GM19468 (cell line): Measurements from ENCODE around the gene IFITM10.

Experiments
- ATAC-seq: cut with Tn5 transposase; IDR thresholded peaks from one replicate; pipeline ENCODE4 v1.9.1; 2021; ENCODE audit warnings: mild to moderate bottlenecking, moderate library complexity, moderate number of reproducible peaks; ENCODE audit not compliant: unreplicated experiment; ENCODE audit errors: extremely low read depth

IFITM10 gene

DNA sequence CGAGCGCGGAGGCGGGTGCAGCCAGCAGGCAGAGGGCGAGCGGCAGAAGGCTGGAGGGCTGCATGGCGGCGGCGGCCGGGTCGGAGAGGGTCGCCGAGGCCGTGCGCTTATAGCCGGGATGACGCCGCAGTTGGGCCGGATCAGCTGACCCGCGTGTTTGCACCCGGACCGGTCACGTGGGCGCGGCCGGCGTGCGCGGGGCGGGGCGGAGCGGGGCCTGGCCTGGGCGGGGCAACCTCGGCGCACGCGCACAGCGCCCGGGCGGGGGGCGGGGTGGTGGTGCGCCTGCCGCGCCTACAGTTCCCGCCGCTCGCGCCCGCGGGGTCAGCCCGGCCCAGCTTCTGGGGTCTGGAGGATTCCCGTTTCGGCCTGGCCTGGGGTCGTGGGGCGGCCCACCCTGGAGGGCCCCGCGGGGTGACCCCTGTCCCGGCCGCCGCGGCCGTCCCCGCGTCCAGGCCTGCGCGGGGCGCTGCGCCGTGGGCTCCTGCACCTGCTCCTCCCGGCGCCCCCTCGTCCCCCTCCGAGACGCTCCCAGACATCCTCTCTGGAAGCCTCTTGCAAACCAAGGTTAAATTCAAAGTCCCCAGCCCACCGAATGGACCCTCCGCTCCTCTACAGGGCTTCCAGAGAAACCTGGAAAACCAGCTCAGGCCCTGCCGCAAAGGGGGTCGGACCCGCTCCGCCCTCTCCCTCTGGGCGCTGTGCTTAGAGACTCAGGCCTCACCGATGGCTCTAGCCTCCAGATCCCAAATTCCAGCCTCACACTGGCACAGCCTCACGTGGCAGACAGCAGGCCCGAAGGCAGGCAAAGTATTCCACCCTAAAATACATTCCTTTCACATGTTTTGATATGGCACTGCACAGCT, 13.6 kb upstream of the IFITM10 start, which contains the start of gene CTSD:
Gene CTSD, minus strand, starts transcription at position 132 of the 866 bp plus-strand sequence. Its CDS starts 68 bp downstream, at position 64.
- ATAC-seq = peak; percentile 42

GRCh38 chr11:1763336-1763795, 13.0 kb upstream of the IFITM10 start:
- no peak for ATAC-seq

- ATAC-seq = no peak
These were observed 12.3 kb upstream of the IFITM10 start for GRCh38 chr11:1762537-1763302.

DNA sequence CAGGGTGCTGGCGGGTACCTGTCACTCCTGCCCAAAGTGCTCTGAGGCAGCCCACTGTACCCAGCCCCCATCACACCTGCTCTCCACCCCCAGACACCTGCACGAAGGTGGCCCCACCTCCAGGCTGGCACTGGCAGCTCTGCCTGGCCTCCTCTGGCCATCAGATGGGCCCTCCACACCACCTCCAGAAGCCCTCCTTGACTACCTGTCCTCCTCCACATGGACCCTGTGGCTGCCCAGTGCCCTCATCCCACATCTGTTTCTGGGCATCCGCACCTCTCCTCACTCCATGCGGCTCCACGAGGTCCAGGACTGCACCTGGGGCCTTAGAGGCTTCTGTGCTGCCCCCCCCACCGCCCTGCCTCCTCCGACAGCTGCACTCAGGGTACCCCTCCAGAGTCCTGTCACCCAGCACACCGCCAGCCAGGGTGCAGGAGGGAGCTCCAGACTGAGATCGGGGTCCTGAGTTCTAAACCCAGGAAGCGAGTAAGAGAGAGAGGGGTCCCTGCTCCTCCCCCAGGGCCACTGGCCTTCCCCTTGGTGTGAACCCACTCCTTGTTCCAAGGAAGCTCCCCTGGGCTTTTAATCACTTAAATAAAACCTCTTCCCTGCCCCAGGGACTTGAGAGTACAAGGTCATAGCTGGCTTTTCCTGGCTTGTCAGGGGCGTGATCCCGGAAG, 11.6 kb upstream of the IFITM10 start:
- no peak for ATAC-seq

DNA sequence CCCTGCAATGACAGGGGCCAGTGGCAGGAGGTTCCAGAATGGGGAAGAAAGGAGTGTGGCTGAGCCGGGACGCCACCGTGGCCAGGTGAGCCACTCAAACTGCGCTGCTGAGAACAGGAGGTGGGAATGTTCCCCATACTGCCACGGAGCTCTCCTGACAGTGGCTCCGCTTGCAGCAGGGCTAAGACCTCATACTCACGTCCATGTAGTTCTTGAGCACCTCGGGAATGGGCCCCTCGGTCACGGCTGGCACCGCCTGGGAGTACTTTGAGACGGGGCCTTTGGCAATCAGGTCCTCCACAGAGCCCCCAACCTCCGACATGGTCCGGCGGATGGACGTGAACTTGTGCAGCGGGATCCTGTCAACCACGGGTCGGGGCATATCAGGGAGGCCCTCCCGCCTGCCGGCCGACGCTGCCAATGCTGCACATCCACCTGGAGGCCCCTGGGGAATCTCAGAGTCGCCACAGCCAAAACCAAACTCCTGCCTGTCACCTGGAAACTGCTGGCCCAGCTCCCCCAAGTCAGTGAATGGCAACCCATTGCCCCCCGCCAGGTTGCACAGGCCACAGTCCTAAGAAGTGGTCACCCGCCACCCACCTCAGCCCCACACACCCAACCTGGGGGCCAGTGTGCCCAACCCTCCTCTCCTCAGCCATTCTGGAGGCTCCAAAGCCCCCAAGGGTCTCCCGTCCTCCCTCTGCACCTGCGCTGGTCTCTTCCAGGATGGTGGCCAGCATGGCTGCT, 10.9 kb upstream of the IFITM10 start:
- no peak for ATAC-seq

DNA sequence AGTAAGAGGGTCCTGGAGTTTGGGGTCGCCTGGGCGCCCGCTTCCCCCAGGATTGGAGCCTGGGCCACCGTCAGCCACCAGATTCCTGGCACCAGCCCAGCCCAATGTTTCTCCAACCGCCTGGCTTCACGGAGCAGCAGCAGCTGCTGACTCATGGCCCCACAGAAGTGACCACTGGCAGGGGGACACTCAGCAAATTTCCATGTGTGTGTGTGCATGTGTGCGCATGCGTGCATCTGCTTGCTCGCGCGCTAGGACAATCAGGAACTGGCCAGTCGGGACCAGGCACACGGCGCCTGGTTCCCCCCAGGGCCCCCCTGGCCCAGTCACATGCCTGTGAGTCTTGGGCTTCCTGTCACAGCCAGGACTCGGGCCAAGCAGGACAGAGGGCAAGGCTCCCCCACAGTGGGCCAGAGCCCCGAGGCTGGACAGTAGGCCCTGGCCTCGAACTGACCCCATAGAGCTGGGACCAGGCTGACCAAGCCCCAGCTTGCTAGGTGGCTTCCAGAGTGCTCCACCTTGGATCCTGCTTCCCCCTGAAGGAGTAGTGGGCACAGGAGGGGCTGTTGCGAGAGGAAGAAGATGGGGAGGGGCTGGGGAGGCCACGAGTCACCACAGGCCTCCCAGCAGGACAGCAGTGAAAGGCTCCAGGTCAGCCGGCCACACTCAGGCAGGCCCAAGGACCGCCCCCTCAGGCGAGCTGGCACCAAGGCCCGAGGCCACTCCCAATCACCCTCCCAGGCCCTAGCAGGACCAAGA, 10.1 kb upstream of the IFITM10 start:
- ATAC-seq = no peak

- ATAC-seq = no peak
These were observed 9.4 kb upstream of the IFITM10 start for GRCh38 chr11:1759851-1760220.

- no peak for ATAC-seq
These were observed 8.9 kb upstream of the IFITM10 start for GRCh38 chr11:1759151-1759850.

GRCh38 chr11:1758611-1759150, 8.3 kb upstream of the IFITM10 start:
- no peak for ATAC-seq

DNA sequence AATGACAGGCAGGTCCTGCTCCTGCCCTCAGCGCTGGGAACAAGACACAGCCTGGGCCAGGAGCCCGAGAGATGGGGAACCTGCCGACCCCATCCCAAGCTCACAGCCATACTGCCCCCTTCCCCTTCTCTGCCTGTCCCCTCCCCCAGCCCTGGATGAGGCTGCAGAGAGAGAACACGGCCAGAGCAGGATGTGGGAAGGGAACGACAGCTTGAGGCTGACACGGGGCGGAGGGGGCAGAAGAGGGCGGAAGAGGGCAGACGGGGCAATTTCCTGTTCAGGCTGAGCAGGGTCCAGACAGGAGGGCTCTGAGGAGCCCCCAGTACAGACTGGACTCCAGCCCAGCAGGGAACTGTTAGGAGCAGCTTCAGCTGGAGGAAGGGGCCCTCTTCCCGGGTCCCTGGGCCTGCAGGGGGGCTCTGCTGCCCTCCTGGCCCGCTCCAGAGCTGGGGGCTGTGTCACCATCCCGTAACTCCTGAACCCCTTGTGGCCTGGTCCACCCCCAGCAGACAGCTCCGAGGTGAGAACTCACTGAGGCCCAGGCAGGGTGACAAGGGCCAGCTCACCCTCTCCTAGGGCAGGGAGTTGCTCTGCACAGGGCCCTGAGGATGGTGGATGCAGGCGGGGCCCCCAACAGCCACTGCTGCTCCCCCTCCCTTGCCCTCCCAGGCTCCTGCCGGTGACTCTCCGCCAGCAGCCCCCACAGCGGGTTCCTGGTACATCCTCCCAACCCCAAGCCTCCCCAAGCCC, 7.6 kb upstream of the IFITM10 start:
- ATAC-seq = no peak

DNA sequence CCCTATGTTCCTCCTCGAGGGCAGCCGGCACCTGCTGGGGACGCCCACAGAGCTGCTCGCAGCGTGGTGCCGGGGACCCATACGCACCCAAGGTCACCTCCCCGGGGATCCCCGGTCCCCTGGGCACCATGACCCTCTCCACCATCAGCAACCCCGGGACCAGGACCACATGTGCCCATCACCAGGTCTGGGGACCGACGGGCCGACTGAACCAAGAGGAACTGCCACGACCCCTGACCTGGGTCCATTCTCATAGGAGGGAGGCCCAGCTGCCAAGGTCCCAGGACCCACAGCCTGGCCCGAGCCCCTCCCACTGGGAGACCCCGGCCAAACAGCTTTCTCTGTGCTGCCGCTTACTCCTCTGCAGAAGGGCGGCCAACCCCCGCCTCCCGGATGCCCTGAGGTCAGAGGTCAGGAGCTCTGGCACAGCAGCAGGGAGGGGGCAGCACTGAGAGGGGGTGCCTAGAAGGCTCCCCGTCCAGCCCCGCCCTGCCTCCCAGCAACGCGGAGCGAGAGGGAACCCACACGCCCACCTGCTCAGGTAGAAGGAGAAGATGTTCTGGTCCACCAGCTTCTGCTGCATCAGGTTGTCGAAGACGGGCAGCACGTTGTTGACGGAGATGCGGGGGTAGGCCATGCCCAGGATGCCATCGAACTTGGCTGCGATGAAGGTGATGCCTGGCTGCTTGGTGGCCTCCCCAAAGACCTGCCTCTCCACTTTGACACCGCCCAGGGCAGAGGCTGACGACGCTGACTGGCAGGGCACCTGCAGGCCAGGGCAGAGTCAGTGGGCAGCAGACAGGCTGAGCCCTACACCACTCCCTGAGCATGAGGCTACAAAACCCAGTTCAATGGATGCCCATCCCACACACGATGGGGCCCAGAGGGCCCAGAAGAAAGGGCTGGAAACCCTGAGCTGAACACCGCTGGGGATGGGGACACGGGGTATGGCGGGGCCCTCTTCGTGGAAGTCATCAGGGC, 6.7 kb upstream of the IFITM10 start:
- no peak for ATAC-seq

DNA sequence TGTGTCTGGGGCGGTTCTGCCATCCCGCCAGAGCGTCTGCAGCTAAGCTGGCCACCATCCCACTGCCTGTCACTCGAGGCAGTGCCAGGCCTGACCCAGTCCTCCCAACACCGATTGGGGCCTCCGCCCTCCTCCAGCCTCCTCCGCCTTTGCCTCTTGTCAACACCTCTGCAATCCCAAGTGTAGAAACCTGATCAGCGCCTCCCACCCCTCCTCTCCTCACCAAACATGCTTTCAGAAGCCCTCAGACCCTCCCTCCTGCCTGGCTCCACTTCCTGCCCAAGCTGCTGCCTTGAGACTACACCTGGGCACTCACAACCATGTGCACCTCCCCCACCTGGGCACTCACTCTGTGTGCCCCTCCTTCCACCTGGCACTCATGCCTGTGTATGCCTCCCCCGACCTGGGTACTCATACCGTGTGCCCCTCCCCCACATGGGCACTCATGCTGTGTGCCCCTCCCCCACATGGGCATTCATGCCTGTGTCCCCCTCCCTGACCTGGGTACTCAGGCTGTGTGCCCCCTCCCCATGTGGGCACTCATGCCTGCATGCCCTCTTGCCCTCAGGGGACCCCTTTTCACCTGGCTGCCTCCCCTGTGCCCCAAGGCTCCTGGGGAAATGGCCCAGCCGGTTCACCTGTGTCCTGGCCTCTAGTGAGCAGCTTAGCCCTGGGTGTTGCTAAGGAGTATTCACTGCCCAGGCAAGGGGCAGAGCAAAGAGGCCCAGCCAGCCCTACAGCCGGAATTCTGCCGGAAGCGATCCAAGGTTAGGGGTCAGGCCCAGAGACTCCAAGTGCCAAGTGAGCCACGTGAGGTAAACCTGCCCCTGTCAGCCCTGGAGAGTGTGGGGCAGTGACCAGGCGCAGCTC, 5.5 kb upstream of the IFITM10 start:
- no peak for ATAC-seq

DNA sequence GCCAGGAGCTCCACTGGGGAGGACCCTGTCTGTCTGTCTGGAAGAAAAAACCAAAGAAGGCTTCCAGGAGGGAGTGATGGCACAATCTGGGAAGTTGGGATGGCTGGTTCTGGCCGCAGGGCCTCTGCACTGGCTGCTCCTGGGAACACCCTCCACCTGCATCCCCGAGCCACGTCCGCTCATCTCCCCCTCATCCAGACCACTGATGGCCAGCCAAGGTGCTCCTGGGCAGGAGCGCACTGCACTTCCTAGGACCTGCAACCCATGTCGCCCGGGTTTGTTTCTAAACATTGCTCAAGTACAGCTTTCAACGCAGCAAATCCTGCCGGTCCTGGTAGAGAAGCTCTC, 4.9 kb upstream of the IFITM10 start:
- no peak for ATAC-seq

DNA sequence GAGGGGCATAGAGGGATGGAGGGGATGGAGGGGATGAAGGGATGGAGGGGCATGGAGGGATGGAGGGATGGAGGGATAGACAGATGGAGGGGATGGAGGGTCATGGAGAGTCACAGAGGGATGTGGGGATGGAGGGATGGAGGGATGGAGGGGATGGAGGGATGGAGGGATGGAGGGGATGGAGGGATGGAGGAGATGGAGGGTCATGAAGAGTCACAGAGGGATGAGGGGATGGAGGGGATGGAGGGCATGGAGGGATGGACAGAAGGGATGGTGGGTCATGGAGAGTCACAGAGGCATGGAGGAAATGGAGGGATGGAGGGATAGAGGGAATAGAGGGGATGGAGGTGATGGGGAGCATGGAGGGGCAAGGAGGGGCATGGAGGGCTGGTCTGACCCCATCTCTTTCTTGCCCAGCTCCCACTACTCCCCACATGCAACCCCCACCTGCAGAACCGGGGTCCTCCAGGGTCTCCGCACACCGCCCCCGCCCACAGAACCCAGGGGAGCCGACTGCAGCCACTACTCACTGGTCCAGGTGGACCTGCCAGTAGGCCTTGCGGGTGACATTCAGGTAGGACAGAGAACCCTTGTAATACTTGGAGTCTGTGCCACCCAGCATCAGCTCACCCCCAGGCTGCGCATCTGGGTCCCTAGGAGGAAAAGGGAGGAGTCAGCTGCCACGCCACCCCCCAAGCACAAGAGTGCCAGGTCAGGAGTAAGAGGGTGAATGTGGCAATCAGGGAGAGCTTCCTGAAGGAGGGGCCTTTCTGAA, 4.2 kb upstream of the IFITM10 start:
- no peak for ATAC-seq

- ATAC-seq = no peak
These were observed 3.5 kb upstream of the IFITM10 start for GRCh38 chr11:1753929-1754305.
